Vagina (tissue), 2 donors: Measurements from ENCODE around the gene PMFBP1. TPM values are rescaled to one million over a fixed set of nuclear protein-coding genes. Genes with fewer than 3 reads are reported as not detected.

Experiments
- DNase-seq, 2 donors: peaks; one replicate each; pipeline ENCODE4 v3.0.0-alpha.2; 2017; ENCODE audit errors: extremely low spot score in 2 of 2
- H3K27ac ChIP-seq: fragments of 200-600 bp; sonication (generic); one replicate; pipeline ENCODE4 v1.5.1; 2019
- H3K27me3 ChIP-seq: fragments of 200-600 bp; sonication (generic); one replicate; pipeline ENCODE4 v1.5.1; 2019
- H3K36me3 ChIP-seq, 2 donors: fragments of 200-600 bp; sonication (generic); one replicate each; pipeline ENCODE4 v1.5.1; 2017 to 2019
- H3K4me1 ChIP-seq: fragments of 200-600 bp; sonication (generic); one replicate; pipeline ENCODE4 v1.5.1; 2019
- H3K4me3 ChIP-seq, 2 donors: fragments of 200-600 bp; sonication (generic); 1 replicate in 1 of 2; 2 replicates in 1 of 2; pipeline ENCODE4 v1.5.1; 2016 to 2019
- H3K9me3 ChIP-seq: fragments of 200-600 bp; sonication (generic); one replicate; pipeline ENCODE4 v1.5.1; 2019
- CTCF ChIP-seq, 3 experiments: fragments of 450-650 bp in 2 of 3; fragments of 200-600 bp in 1 of 3; sonication (generic) in 1 of 3; IDR thresholded peaks; one replicate each; pipeline ENCODE4 v1.5.1; 2017 to 2019; ENCODE audit warnings: antibody characterized with exemption in 3 of 3, mild to moderate bottlenecking in 2 of 3, moderate library complexity in 2 of 3
- POLR2A ChIP-seq, 2 donors: fragments of 450-650 bp; IDR thresholded peaks; one replicate each; pipeline ENCODE4 v1.6.1; 2017; ENCODE audit warnings: antibody characterized with exemption in 2 of 2, mild to moderate bottlenecking in 2 of 2, moderate library complexity in 2 of 2
- POLR2AphosphoS5 ChIP-seq, 2 donors: sonication (generic); formaldehyde crosslinking; IDR thresholded peaks; one replicate each; pipeline ENCODE4 v1.9.0; 2017; ENCODE audit warnings: antibody characterized with exemption in 2 of 2, mild to moderate bottlenecking in 2 of 2, low read depth in 1 of 2; ENCODE audit not compliant: insufficient read depth in 1 of 2
- intact Hi-C: fragments of 100-400 bp; cut with DNase I; formaldehyde crosslinking; loops from one replicate; pipeline ENCODE4 v1.15.1; 2023
- total RNA-seq: library from RNA; depleted of rRNA; stranded (reverse); fragments of >200 nt; gene quantifications from one replicate; pipeline ENCODE4 v1.2.3, GENCODE V29; 2016

Gene PMFBP1
- total RNA-seq, 1 donor from 2014 or later, result not detected

- Histone ChIP-seq H3K4me1 (no peaks in the 10 kb centered on the region), H3K4me3 (no peak overlapping the region), H3K27me3 (no peaks in the 10 kb centered on the region), H3K9me3 (no peaks in the 10 kb centered on the region), H3K27ac (no peak overlapping the region), H3K36me3 (no peaks in the 10 kb centered on the region)
- no peak for DNase-seq
- TF ChIP-seq CTCF (IDR thresholded peaks at IDR 0.05) (no peak), POLR2AphosphoS5 (IDR thresholded peaks at IDR 0.05; ENCODE audit: insufficient read depth in 1 of 2, low read depth in 1 of 2) (no peak), POLR2A (IDR thresholded peaks at IDR 0.05) (no peak)
- intact Hi-C loops, result no loop called here
These were observed 12.6 kb downstream of the PMFBP1 start for GRCh38 chr16:72159386-72159785.

- intact Hi-C loops, result no loop called here
- H3K9me3 ChIP-seq, result peaks cover 5% of the 10 kb centered on the region
- no peaks in the 10 kb centered on the region for H3K27me3 ChIP-seq
- H3K4me1 ChIP-seq, result no peaks in the 10 kb centered on the region
- H3K27ac ChIP-seq, result no peak overlapping the region
- DNase-seq, result no peak
- no peak overlapping the region for H3K4me3 ChIP-seq
- no peaks in the 10 kb centered on the region for H3K36me3 ChIP-seq
- TF ChIP-seq POLR2AphosphoS5 (IDR thresholded peaks at IDR 0.05; ENCODE audit: insufficient read depth in 1 of 2, low read depth in 1 of 2) (no peak), CTCF (IDR thresholded peaks at IDR 0.05) (no peak), POLR2A (IDR thresholded peaks at IDR 0.05) (no peak)
These were observed 22.1 kb downstream of the PMFBP1 start for GRCh38 chr16:72149676-72150464.

- no peaks in the 10 kb centered on the region for H3K27me3 ChIP-seq
- no peaks in the 10 kb centered on the region for H3K9me3 ChIP-seq
- H3K4me1 ChIP-seq, result no peaks in the 10 kb centered on the region
- DNase-seq, result no peak
- H3K27ac ChIP-seq, result no peak overlapping the region
- H3K4me3 ChIP-seq, result no peak overlapping the region
- TF ChIP-seq POLR2A (IDR thresholded peaks at IDR 0.05), result no peak
- TF ChIP-seq POLR2AphosphoS5 (IDR thresholded peaks at IDR 0.05; ENCODE audit: insufficient read depth in 1 of 2, low read depth in 1 of 2), result no peak
- H3K36me3 ChIP-seq, result no peaks in the 10 kb centered on the region
- intact Hi-C loops, result no loop called here
These were observed 29.5 kb downstream of the PMFBP1 start for GRCh38 chr16:72142476-72142875.

- H3K9me3 ChIP-seq, result no peaks in the 10 kb centered on the region
- H3K27me3 ChIP-seq, result no peaks in the 10 kb centered on the region
These were observed 32.0 kb downstream of the PMFBP1 start for GRCh38 chr16:72139908-72140307.

GRCh38 chr16:72138064-72138572, 33.8 kb downstream of the PMFBP1 start:
- no peak for TF ChIP-seq POLR2AphosphoS5 (IDR thresholded peaks at IDR 0.05; ENCODE audit: insufficient read depth in 1 of 2, low read depth in 1 of 2)
- TF ChIP-seq CTCF (IDR thresholded peaks at IDR 0.05), result no peak
- no peak for TF ChIP-seq POLR2A (IDR thresholded peaks at IDR 0.05)
- no peak for DNase-seq
- intact Hi-C loops, result no loop called here
- no peaks in the 10 kb centered on the region for H3K4me1 ChIP-seq
- H3K27me3 ChIP-seq, result no peaks in the 10 kb centered on the region
- H3K36me3 ChIP-seq, result no peaks in the 10 kb centered on the region
- no peak overlapping the region for H3K4me3 ChIP-seq
- no peaks in the 10 kb centered on the region for H3K9me3 ChIP-seq
- no peak overlapping the region for H3K27ac ChIP-seq

More at GRCh38 chr16:72139908-72140307, 32.0 kb downstream of the PMFBP1 start:
- Histone ChIP-seq H3K36me3 (no peaks in the 10 kb centered on the region), H3K4me3 (no peak overlapping the region), H3K4me1 (no peaks in the 10 kb centered on the region), H3K27ac (no peak overlapping the region)
- intact Hi-C loops, result no loop called here
- no peak for TF ChIP-seq CTCF (IDR thresholded peaks at IDR 0.05)
- no peak for TF ChIP-seq POLR2AphosphoS5 (IDR thresholded peaks at IDR 0.05; ENCODE audit: insufficient read depth in 1 of 2, low read depth in 1 of 2)
- no peak for TF ChIP-seq POLR2A (IDR thresholded peaks at IDR 0.05)
- DNase-seq, result no peak
